Astrocyte (in vitro differentiated cells and primary cell): Measurements from ENCODE around the gene FAM151A.

Experiments
- CTCF ChIP-seq: IDR thresholded peaks from 2 replicates; pipeline ENCODE4 v1.5.1; 2011; ENCODE audit warnings: low read depth, mild to moderate bottlenecking, inconsistent platforms, low read length, moderate library complexity; ENCODE audit not compliant: insufficient read depth
- EZH2 ChIP-seq: IDR thresholded peaks from 2 replicates; pipeline ENCODE4 v1.6.1; 2012; ENCODE audit warnings: mild to moderate bottlenecking, low read length, inconsistent platforms; ENCODE audit not compliant: insufficient read depth

DNA sequence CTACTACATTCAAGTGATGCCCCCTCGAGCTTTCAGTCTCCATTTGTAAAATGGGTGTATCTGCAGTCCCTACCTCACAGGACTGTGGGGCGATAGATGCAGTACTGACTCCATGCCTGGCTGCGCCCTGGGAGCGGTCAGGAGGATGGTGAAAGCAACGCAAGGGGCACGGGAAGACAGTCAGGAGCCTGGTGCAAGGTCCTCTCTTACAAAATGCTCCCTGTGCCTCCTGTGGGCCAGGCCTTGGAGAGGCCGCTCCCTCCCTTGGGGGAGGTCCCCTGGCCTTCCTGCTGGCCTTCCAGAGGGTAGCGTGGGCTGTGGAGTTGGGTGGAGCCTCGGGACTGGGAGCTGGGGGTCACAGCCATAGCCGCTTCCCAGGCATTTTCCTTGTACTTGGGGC lies 21.6 kb downstream of the FAM151A start:
- no peak for TF ChIP-seq CTCF
- TF ChIP-seq EZH2 = no peak
